ENCODE measurements around the gene DCAF7.

The DCAF7 gene

DNA sequence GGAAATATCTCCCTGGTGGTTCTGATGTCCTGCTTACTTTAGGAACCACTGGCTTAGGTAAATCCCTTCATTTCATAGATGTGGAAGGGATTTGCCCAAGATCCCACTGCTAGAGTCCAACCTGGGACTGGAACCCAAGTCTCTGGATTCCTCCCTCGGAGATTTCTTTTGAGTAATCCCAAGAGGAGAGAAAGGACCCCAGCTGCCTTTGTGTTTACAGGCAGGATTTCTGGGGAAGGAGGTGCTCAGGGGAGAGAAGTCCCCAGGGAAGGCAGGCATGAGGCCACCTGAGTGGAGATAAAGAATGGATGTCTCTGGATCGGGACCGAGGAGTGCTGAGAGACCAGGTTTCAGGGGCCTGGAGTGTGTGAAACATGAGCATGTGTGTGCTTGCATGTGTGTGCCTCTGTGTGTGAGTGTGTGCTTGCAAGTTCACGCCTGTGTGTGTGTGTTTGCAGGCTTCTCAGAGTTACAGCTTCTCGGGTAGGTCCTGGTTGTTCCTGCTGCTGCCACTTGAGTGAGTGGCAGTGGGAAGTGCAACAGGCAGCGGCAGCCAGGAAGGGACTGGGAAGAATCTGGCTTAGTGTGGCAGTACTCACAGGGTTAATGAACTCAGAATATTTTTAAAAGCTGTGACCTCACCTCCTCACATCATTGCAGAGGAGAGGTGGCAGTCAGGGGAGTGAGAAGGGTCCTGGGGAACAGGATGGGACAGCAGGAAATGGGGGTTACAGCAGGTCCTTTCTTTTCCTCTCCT lies 24.9 kb upstream of the DCAF7 start:
- DNase-seq = no peak

DNA sequence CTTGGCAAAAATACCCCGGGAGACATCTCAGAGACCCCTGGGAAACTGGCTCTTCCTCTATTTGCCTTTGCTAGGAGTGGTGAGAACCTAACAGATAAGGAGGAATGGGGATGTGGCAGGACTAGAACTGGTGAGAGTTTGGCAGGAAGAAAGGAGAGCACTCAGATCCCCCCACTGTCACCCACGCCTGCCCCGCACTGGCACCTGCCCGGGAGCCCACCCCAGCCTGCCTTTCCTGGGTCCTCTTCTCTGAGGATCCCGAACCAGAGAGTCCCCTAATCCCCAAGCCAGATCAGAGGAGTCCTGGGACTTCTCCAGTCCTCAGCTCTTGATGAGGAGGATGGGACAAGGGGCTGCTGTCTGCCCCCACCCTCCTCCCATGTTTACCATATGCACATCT lies 23.4 kb upstream of the DCAF7 start:
- DNase-seq = no peak

DNA sequence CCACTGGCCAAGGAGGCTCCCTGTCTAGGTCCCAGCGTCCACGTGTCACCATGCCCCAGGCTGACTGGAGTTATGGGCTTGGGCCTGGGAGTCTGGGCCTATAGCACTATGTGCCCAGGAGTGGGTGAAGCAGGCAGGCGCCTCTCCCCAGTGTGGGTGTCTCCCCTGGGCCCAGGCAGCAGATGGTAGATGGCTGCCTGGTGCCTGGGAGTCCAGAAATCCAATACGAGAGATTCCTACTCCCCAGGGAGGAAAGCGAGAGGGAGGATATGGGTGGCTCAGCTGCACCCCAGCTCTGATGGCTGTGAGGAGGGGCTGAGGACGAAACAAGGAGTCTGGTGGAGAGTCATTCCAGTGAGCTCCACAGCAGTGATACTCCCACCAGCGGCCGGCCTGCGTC lies 22.1 kb upstream of the DCAF7 start:
- no peak for DNase-seq

DNA sequence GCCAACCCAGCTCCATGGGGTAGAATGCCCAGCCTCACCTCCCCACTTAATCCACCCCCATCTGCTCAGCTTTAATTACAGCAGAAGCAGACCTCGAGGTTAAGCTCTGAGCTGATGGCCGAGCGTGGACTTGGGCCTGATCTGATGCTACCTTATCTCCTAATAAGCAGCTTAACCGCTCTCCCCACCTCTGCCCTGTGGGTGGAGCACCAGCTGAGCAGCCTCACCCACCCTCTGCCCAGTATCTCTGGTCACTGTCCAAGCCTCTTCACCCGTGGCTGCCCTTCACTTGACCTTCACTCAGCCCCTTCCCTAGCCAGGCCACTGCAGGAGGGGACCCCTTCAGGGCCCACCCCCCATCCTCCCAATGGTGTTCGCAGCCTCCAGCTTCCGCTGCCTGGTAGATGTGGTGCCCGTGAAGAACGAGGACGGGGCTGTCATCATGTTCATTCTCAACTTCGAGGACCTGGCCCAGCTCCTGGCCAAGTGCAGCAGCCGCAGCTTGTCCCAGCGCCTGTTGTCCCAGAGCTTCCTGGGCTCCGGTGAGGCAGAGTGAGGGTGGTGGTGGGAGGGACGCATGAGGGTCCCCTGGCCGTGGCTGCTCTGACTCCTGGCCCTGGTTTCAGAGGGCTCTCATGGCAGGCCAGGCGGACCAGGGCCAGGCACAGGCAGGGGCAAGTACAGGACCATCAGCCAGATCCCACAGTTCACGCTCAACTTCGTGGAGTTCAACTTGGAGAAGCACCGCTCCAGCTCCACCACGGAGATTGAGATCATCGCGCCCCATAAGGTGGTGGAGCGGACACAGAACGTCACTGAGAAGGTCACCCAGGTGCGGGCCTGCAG lies 20.3 kb upstream of the DCAF7 start:
- DNase-seq = no peak

DNA sequence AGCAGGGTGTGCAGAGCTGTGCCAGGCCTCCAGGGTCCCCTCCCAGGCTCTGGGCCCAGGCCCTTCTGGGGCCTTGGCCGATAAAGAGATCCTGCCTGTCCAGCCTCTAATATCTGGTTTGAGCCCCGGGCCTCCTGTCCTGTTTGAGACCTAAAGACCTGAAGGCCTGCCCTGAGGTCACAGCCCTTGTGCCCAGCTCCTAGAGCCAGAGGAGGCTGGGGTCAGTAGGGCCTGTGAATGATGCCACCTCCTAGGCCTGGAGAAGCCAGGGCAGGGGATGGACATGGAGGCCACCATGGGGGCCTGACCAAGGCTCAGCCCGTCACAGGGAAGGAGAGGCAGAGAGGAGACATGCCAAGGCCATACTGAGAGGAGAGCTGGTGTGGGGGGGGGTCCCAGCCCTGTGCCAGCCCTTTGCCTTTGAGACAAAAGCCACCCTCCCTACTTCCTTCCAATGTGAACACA lies 19.7 kb upstream of the DCAF7 start:
- no peak for DNase-seq

DNA sequence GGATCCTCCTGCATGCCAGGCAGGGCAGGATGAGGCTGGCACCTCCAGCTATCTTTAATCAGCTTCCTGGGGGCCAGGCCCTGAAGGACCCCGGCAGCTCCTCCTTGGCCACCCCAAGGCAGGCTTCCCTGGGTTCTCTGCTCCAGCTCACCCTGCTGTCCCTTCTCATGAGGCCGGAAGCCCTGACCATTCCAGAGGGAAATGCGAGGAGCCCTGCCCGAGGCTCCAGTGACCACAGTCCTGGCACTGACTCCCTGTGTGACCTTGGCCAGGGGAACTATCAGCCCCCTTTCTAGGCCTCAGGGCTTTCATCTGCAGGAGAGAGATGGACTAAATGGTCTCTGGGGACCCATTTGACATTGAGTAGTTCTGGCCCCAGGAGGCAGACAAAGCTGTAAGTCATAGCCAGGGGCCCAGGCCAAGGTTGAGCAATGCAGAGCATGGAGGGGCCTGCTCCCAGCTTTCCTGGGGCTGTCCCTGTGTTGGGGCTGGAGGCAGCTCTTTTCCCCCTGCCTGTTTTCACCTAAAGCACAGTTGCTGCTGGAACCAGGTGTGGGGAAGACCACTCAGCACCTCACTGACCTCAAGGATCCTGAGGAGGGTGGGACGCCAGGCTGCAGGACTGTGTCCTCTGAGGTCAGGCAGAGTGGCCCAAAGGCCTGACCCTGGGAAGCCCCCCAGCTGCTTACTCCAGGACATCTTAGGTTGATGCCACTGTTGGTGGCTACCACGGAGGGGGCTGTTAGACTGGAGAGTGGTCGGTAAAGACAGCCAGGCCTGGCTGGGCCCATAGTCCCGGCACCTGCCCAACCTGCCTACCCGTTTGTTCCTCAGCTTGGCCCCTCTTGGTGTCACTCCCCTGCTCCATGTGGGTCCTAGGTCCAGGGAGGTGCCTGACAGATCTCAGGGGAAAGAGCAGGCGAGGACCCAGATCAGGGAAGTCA lies 19.0 kb upstream of the DCAF7 start:
- no peak for DNase-seq

DNA sequence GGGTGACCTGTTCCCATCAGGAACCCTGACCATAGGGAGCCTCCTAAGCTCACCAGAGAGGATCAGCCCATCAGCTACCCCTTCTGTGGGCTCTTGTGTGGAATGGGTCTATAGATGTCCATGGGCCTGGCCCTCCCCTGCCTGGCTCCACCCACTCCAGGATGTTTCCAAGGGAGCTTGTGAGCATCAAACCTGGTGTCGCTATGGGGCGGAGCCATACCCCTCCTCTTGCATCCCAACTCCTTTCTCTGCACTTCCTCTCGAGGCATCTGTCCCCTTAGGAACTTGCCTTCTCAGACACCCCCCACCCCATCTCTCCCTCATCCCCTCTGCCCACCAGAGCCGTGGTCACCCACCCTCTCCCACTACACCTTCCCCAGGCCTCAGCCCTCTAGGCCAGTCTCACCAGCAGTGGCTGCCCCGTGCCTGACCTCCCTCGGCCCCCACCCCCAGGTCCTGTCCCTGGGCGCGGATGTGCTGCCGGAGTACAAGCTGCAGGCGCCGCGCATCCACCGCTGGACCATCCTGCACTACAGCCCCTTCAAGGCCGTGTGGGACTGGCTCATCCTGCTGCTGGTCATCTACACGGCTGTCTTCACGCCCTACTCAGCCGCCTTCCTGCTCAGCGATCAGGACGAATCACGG lies 16.7 kb upstream of the DCAF7 start:
- no peak for DNase-seq

DNA sequence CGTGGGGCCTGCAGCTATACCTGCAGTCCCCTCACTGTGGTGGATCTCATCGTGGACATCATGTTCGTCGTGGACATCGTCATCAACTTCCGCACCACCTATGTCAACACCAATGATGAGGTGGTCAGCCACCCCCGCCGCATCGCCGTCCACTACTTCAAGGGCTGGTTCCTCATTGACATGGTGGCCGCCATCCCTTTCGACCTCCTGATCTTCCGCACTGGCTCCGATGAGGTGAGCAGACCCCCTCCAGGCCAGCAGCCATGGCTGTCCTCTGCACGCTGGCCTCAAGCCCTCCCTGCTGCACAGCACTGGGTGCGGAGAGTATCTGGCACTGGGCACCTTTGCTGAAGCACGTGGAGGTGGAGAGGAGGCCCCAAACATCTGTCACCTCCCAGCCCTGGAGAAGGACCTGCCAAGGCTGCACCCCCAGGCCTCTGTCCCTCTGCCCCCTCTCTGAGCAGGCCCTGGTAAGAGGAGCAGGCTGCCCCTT lies 16.2 kb upstream of the DCAF7 start:
- no peak for DNase-seq

DNA sequence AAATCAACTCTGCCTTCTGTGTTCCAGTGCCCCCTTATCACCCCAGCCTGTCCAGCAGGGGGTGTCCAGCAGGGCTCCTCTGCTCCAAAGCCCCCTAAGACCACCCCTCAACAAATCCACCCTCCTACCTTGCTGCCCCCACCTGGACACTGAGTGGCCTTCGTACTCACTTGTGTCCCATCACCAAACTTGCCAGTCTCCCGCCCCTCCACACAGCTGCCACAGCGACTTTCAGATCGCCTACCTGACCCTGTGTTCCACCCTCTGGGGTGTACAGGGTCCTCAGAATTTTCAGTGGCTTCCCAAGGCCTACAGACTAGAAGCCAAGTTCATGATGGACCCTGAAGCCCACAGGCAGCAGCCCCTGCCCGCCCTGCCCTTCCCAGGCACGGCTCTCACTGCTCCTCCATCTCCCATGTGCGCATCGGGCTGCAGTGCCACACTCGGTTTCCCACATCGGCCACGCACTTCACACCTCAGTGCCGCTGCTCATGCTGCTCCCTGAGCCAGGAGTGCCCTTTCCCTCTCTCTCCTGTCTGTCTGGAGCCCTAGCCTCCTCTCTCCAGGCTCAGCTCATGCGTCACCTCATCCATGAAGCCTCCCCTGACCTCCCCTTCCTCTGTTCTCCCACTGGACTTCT lies 15.3 kb upstream of the DCAF7 start:
- no peak for DNase-seq

DNA sequence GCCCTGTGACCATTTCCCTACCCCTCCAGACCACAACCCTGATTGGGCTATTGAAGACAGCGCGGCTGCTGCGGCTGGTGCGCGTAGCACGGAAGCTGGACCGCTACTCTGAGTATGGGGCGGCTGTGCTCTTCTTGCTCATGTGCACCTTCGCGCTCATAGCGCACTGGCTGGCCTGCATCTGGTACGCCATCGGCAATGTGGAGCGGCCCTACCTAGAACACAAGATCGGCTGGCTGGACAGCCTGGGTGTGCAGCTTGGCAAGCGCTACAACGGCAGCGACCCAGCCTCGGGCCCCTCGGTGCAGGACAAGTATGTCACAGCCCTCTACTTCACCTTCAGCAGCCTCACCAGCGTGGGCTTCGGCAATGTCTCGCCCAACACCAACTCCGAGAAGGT lies 14.6 kb upstream of the DCAF7 start:
- DNase-seq = no peak

DNA sequence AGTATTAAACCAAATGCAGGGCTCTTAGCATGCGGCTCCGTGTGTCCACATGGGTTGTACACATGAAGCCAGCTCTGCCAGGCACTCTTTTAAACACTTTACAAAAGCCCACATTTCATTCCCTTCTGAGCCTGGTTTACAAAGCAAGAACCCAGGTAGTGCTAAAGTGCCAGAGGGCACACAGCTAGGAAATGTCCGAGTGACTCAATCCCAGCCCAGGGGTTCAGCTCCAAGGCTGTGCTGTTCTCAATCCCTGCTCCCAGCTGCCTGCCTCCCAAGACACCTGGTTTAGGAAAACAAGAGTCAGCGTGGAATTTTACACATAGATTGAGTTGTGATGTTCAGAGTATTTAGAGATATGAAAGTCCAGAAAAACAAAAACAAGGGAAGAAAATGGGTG lies 13.3 kb upstream of the DCAF7 start:
- no peak for DNase-seq

DNA sequence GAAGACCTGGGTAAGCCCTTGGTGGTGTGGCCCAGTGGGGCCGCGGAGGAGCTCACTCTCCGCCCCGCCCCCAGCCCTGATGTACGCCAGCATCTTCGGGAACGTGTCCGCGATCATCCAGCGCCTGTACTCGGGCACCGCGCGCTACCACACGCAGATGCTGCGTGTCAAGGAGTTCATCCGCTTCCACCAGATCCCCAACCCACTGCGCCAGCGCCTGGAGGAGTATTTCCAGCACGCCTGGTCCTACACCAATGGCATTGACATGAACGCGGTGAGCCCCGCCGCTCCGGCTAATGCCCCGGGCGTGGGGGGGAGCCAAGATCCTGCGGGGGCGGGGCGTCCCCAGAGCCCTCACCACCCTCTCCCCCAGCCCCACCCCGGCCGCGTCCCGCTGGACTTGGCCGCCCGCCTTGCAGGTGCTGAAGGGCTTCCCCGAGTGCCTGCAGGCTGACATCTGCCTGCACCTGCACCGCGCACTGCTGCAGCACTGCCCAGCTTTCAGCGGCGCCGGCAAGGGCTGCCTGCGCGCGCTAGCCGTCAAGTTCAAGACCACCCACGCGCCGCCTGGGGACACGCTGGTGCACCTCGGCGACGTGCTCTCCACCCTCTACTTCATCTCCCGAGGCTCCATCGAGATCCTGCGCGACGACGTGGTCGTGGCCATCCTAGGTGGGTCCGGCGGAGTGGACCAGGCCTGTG lies 12.1 kb upstream of the DCAF7 start:
- DNase-seq = peak; percentile 19

DNA sequence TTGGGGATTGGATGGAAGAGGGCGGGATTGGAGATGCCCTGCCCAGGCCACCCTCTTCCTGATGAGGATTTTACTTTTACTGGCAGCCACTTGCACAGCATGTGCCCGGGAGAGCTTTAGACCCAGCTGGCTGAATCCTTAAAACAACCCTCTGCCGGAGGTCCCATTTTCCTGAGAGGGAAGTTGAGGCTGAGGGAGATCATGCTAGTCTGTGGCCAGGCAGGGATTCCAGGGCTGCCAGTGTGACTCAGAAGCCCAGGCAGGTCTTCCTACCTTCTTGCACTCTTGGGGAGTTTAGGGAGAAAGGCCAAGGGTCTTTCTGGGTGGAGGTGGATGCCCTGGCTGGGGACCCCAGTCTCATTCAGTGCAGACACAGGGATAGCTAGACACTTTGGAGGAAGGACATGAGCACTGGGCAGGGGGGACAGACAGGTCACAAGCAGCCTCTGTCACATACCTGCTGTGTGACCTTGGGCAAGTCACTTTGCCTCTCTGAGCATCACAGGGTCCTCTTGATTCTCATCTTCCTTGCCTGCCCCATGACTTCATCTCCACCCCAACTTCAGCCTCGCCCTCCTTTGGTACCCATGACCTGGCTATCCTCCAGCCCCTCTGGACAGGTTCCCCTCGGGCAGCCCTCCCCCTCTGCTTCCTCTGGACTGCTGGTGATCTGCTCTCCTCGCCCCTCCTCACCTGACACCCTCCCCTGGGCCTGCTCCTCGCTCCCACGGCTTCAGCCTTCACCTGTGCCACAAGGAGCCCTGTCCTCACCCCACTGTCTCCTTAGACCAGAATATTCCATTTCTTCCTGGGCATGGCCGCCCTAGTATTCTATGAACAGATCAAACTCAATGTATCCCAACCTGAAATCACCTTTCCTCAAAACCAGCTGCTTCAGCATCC lies 11.3 kb upstream of the DCAF7 start:
- DNase-seq = no peak

DNA sequence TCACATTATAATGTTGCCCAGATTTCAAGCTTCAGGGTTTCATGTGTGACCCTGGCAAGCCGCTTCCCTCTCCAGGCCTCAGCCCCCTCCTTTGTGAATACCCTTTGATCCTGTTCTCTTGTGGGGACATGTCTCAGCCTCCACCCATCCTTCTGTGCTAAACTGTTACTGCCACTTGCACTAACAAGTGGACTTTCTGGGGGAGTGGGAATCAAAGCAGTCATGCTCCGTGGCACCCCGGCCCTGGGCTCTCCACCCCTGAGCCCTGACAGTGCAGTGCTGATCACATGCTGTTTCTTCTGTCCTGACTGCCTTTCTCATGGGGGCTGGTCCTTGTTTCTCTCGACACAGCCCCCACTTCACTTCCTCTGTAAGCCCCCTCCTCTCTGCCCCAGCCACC lies 9.7 kb upstream of the DCAF7 start:
- no peak for DNase-seq

DNA sequence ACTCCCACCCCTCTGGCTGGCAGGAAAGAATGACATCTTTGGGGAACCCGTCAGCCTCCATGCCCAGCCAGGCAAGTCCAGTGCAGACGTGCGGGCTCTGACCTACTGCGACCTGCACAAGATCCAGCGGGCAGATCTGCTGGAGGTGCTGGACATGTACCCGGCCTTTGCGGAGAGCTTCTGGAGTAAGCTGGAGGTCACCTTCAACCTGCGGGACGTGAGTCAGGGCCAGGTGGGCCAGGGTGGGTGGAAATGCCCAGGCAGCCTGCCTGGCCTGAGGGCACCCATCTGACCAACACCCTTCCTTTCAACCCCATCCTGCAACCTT lies 8.1 kb upstream of the DCAF7 start:
- DNase-seq = no peak

DNA sequence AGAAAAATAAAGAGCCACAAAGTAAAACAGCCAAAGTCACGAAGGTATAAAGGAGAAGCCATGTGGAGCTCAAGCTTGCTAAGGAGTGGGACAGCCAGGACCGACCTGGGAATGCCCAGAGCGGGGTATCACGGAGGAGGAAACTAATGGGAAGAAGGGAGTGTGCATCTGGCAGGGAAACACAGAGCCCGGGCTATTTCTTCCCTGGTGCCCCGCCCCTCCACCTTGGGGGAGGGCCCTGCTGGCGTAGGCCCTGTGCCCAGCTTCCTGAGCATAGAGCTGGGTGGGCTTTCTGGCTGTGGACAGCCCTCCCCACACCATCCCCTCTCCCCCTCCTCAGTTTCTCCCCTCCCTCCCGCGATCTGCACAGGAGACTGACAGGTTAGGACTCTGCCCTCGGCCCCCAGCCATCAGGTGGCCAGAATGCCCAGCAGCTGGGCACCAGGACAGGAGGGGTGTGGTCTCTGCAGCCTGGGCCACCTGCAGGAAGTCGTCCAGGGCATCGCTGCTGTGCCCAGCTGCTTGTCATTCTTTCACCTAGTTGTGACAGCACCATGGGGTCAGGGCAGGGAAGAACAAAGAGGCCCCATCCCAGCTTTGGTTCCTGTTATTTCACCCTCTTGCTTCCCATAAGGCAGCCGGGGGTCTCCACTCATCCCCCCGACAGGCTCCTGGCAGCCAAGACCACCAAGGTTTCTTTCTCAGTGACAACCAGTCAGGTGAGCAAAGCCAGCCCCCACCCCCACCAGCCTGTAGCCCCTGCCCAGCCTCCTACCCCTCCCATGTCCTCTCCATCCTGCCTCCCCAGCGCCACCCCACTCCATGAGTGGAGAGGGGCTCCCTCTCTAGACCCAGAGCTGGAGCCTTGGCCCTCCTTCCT lies 7.1 kb upstream of the DCAF7 start:
- no peak for DNase-seq

DNA sequence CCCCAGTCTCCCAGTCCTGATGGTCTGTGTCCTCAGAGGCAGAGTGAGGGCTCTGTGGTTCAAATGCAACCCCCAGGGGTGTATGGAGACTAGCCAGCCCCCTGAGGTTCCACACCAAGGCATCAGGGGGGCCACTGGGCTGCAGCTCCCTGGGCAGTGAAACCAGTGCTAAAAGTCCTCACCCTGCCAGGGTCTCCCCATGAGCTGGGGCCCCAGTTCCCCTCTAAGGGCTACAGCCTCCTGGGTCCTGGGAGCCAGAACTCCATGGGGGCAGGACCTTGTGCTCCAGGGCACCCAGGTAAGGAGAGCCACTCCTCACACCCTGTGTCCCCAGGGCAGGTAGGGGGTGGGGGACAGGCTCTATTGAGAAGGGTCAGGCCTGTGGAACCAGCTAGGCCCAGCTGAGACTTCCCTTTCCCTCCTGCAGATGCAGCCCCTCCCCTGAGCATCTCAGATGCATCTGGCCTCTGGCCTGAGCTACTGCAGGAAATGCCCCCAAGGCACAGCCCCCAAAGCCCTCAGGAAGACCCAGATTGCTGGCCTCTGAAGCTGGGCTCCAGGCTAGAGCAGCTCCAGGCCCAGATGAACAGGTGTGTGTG lies 6.4 kb upstream of the DCAF7 start:
- no peak for DNase-seq

DNA sequence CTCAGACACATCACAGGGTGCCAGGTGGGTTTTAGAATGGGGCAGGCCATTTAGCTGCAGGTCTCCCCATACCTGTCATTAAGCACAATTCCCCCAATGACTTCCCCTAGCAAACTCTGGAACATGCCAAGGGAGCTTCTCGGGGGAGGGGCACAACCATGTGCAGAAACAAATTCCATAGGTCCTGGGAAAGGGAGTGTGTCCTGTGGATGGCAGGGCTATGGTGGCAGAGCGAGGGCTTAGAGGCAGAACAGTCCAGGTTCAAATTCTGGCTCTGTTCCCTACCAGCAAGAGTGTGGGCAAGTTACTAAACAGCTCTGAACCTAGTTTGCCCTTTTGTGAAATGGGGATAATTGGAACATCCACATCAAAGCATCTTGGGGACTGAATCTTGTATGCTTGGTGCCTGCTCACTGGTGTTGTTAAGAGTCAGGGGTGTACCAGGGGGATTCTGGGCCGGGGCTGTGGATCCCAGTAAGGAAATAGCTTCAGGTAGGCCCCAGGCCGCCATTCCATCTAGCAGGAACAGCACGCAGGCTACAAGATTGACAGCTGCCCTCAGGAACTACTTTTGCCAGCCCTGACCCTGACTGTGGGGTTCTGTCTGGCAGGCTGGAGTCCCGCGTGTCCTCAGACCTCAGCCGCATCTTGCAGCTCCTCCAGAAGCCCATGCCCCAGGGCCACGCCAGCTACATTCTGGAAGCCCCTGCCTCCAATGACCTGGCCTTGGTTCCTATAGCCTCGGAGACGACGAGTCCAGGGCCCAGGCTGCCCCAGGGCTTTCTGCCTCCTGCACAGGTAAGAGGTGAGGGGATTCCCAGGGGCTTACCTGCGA lies 5.6 kb upstream of the DCAF7 start:
- no peak for DNase-seq
